Erythroblast (primary cell): ENCODE results near the gene MRPL9.

ENCODE experiments used
- GATA1 ChIP-seq: IDR thresholded peaks from 2 replicates; pipeline ENCODE4 v1.6.1; 2011; ENCODE audit warnings: low read depth, mild to moderate bottlenecking, control low read depth, low read length, moderate library complexity
- POLR2A ChIP-seq: IDR thresholded peaks from 2 replicates; pipeline ENCODE4 v1.6.1; 2011; ENCODE audit warnings: mild to moderate bottlenecking, low read length

DNA sequence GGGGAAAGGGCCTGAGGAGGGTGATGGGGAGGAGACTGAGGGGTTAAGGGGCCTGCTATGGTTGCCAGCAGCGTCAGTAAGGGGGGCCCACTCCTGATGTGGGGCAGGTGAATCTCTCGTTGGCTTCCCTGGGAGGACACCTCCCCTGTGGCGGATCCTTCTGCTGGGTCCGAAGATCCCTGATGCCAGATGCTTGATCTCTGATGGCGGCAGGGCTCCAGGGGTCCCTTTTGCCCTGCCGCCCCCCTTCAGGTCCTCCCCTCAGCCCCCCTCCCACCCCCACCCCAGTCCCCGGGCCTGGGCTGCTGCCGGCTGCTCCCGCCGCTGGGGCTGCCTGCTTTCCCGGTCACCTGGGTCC, 46.9 kb downstream of the MRPL9 start:
- TF ChIP-seq POLR2A (no peak), GATA1 (no peak)
